Glutamatergic neuron (in vitro differentiated cells): Measurements from ENCODE around the gene FAM50A. TPM values are rescaled to one million over a fixed set of nuclear protein-coding genes. Genes with fewer than 3 reads are reported as not detected.

Experiments
- DNase-seq: peaks from one replicate; pipeline ENCODE4 v3.0.0; 2022
- H3K27ac Mint-ChIP-seq: one replicate; pipeline ENCODE4 v1.8.0; 2020; ENCODE audit warnings: mild to moderate bottlenecking, mixed read lengths, inconsistent platforms; ENCODE audit not compliant: unreplicated experiment
- H3K27me3 Mint-ChIP-seq: one replicate; pipeline ENCODE4 v1.8.0; 2020; ENCODE audit warnings: mild to moderate bottlenecking, moderate library complexity, mixed read lengths, inconsistent platforms; ENCODE audit not compliant: unreplicated experiment
- H3K36me3 Mint-ChIP-seq: one replicate; pipeline ENCODE4 v1.8.0; 2020; ENCODE audit warnings: mild to moderate bottlenecking, mixed read lengths, inconsistent platforms; ENCODE audit not compliant: unreplicated experiment
- H3K4me1 Mint-ChIP-seq: one replicate; pipeline ENCODE4 v1.8.0; 2020; ENCODE audit warnings: mild to moderate bottlenecking, low read depth, mixed read lengths, inconsistent platforms; ENCODE audit not compliant: unreplicated experiment
- H3K4me3 Mint-ChIP-seq: one replicate; pipeline ENCODE4 v1.8.0; 2020; ENCODE audit warnings: mild to moderate bottlenecking, mixed read lengths, inconsistent platforms; ENCODE audit not compliant: unreplicated experiment
- H3K9me3 Mint-ChIP-seq: one replicate; pipeline ENCODE4 v1.8.0; 2020; ENCODE audit warnings: mild to moderate bottlenecking, moderate library complexity, mixed read lengths, inconsistent platforms; ENCODE audit not compliant: unreplicated experiment
- CTCF ChIP-seq: fragments of 200-600 bp; sonication (generic); IDR thresholded peaks from one replicate; pipeline ENCODE4 v1.5.0; 2021; ENCODE audit not compliant: partially characterized antibody, unreplicated experiment
- total RNA-seq: library from RNA; stranded (reverse); fragmentation: NEBNext Ultra II Directional; extraction: Animal tissue kit (Norgen Biotek cat#: 25700); gene quantifications from one replicate; pipeline ENCODE4 v1.2.1, GENCODE V29; 2021; ENCODE audit not compliant: unreplicated experiment

Gene FAM50A
- total RNA-seq, 1 donor from 2014 or later: 125 TPM

GRCh38 chrX:154432210-154432609, 11.7 kb upstream of the FAM50A start:
- no peak for TF ChIP-seq CTCF
- peaks cover 12% of the 10 kb centered on the region for H3K9me3 Mint-ChIP-seq
- H3K4me3 Mint-ChIP-seq: no peak overlapping the region
- no peaks in the 10 kb centered on the region for H3K36me3 Mint-ChIP-seq
- peaks cover 11% of the 10 kb centered on the region for H3K4me1 Mint-ChIP-seq
- H3K27ac Mint-ChIP-seq: no peak overlapping the region
- DNase-seq: no peak
- peaks cover 7% of the 10 kb centered on the region for H3K27me3 Mint-ChIP-seq

- no peaks in the 10 kb centered on the region for H3K36me3 Mint-ChIP-seq
- TF ChIP-seq CTCF: no peak
- no peak overlapping the region for H3K27ac Mint-ChIP-seq
- H3K9me3 Mint-ChIP-seq: peaks cover 8% of the 10 kb centered on the region
- H3K27me3 Mint-ChIP-seq: peaks cover 12% of the 10 kb centered on the region
- H3K4me1 Mint-ChIP-seq: peaks cover 11% of the 10 kb centered on the region
- DNase-seq: no peak
- H3K4me3 Mint-ChIP-seq: no peak overlapping the region
Observed at GRCh38 chrX:154433605-154434004, 10.3 kb upstream of the FAM50A start.

GRCh38 chrX:154434394-154435168, 9.4 kb upstream of the FAM50A start:
- no peak for TF ChIP-seq CTCF

GRCh38 chrX:154435171-154435733, 8.7 kb upstream of the FAM50A start:
- Mint-ChIP-seq H3K27ac (no peak overlapping the region), H3K27me3 (peaks cover 12% of the 10 kb centered on the region), H3K36me3 (no peaks in the 10 kb centered on the region), H3K4me1 (peaks cover 13% of the 10 kb centered on the region), H3K9me3 (peaks cover 4% of the 10 kb centered on the region), H3K4me3 (no peak overlapping the region)
- no peak for TF ChIP-seq CTCF
- DNase-seq: no peak

More at GRCh38 chrX:154434394-154435168, 9.4 kb upstream of the FAM50A start:
- DNase-seq: no peak
- H3K9me3 Mint-ChIP-seq: peaks cover 5% of the 10 kb centered on the region
- H3K36me3 Mint-ChIP-seq: no peaks in the 10 kb centered on the region
- H3K27ac Mint-ChIP-seq: no peak overlapping the region
- H3K4me3 Mint-ChIP-seq: no peak overlapping the region
- peaks cover 13% of the 10 kb centered on the region for H3K4me1 Mint-ChIP-seq
- peaks cover 12% of the 10 kb centered on the region for H3K27me3 Mint-ChIP-seq

DNA sequence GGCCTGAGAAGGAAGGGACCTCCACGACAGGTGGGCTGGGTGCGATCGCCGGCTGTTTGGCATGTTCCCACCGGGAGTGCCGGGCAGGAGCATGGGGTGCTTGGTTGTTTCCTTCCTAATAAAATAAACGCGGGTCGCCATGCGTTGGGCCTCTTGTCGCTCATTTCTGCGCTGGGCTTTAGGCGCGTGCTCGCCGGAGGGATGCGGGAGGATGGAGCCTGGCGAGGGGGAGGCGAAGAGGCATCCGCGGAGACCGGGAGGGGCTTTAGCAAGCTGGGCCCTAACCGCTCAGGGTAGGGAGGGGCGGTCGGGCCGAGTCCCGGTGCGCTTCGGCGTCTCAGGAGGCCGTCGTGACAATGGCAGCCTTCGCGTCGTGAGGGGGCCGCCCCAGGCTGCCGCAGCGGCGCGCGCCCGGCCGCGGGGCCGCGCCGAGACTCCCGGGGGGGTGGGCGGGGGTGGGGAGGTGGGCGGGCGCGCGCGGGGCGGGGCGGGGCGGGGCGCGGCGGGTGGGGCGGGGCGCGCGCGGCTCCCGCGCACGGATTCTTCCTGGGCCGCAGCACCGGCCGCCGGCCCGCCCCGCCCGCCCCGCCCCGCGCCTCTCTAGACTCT, 7.5 kb upstream of the FAM50A start:
- peak overlapping the region; percentile 85 for H3K4me3 Mint-ChIP-seq
- H3K27me3 Mint-ChIP-seq: peaks cover 9% of the 10 kb centered on the region

More for the DNA sequence above, 7.5 kb upstream of the FAM50A start:
- no peak for TF ChIP-seq CTCF
- no peaks in the 10 kb centered on the region for H3K36me3 Mint-ChIP-seq
- H3K27ac Mint-ChIP-seq: peak overlapping the region; percentile 94
- H3K4me1 Mint-ChIP-seq: peaks cover 6% of the 10 kb centered on the region
- H3K9me3 Mint-ChIP-seq: peaks cover 4% of the 10 kb centered on the region
- peak; percentile 67 for DNase-seq
